Aorta (tissue), 5 donors: ENCODE data around the gene MDP1. TPM values are rescaled to one million over a fixed set of nuclear protein-coding genes. Genes with fewer than 3 reads are reported as not detected.

Source experiments
- ATAC-seq: fragments of 200-7000 bp; cut with Tn5 transposase; one replicate; pipeline ENCODE4 v1.9.1; 2022; ENCODE audit warnings: moderate library complexity; ENCODE audit not compliant: low FRiP score
- DNase-seq, 2 donors: peaks; one replicate each; pipeline ENCODE4 v3.0.0-alpha.2; 2020
- H3K27ac ChIP-seq, 2 donors: one replicate each; pipeline ENCODE4 v1.5.1; 2013; ENCODE audit warnings: low read length in 2 of 2, mild to moderate bottlenecking in 2 of 2, moderate library complexity in 2 of 2, control low read depth in 1 of 2, inconsistent platforms in 1 of 2, low read depth in 1 of 2
- H3K27me3 ChIP-seq, 2 donors: one replicate each; pipeline ENCODE4 v1.6.1; 2013; ENCODE audit warnings: control low read depth in 1 of 2, low read length in 1 of 2, mild to moderate bottlenecking in 1 of 2, moderate library complexity in 1 of 2; ENCODE audit not compliant: insufficient read depth in 2 of 2, control insufficient read depth in 1 of 2
- H3K36me3 ChIP-seq, 2 donors: one replicate each; pipeline ENCODE4 v1.6.1; 2013; ENCODE audit warnings: control low read depth in 1 of 2, low read length in 1 of 2, mild to moderate bottlenecking in 1 of 2; ENCODE audit not compliant: insufficient read depth in 2 of 2, control insufficient read depth in 1 of 2
- H3K4me1 ChIP-seq, 2 donors: one replicate each; pipeline ENCODE4 v1.6.1; 2013; ENCODE audit warnings: low read length in 2 of 2, control low read depth in 1 of 2, mild to moderate bottlenecking in 1 of 2, moderate library complexity in 1 of 2; ENCODE audit not compliant: insufficient read depth in 2 of 2, control insufficient read depth in 1 of 2
- H3K4me3 ChIP-seq, 2 donors: one replicate each; pipeline ENCODE4 v1.5.1; 2013; ENCODE audit warnings: low read length in 2 of 2, control low read depth in 1 of 2, mild to moderate bottlenecking in 1 of 2
- H3K9me3 ChIP-seq: one replicate; pipeline ENCODE4 v1.6.1; 2013; ENCODE audit warnings: mild to moderate bottlenecking, low read length; ENCODE audit not compliant: control insufficient read depth
- WGBS, 2 donors: extraction: QIAGEN DNeasy Blood & Tissue Kit; methylation state at CpG; one replicate each; pipeline ENCODE4 v1.1.7; 2013; 5-methylcytosine and 5-hydroxymethylcytosine counted together
- intact Hi-C, 2 donors: fragments of 100-400 bp; cut with DNase I; formaldehyde crosslinking; loops; one replicate each; pipeline versions ENCODE4 v1.14.2 to v1.15.0; 2022
- polyA plus RNA-seq, 2 donors: library from polyadenylated mRNA; stranded (reverse); fragments of 200-250 nt; gene quantifications; one replicate each; pipeline ENCODE4 v1.2.3, GENCODE V29; 2013
- total RNA-seq, 2 donors: library from RNA; stranded (reverse); fragmentation: NEBNext Ultra II Directional; extraction: Animal tissue kit (Norgen Biotek cat#: 25700); gene quantifications; one replicate each; pipeline ENCODE4 v1.2.1, GENCODE V29; 2021
- donor health status: healthy with polysubstance abuse.
- donor health status: Bipolar disorder and iron deficiency.
- donor health status: DM: no; HTN: no; CAD: no.
- donor health status: DM: no; HTN: no; CAD: no.
- donor health status: DM: yes; HTN: yes; CAD: no.

Gene MDP1
- total and polyA plus RNA-seq, 4 donors = 15.2 to 49.6 (median 29.1) TPM

DNA sequence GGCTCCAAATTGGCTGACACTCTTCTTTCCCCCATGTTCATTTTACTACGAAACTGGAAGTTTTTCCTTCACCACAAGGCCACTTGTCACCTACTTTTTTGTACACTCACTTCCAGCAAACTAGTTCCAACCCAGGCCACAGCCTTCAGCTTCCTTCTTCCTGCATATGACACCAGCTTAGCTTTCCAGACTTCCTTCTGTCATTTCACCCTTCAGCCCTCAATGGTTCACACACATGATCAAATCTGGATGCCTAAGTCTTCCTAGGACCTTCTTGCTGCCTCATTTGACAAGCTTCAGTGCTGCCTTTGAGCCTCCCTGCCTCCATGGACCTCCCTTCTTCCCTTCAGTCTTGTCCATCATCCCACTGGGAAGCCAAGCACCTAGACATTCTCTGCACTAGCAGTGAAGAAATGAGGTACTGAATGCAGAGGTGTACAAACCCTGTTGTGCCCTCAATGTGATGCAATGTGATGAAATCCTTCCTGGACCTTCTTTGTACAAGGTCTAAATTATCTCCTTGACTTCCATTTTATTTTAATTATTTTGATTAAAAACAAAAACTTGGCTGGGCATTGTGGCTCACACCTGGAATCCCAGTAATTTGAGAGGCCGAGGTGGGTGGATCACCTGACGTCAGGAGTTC, 48.3 kb downstream of the MDP1 start:
- Histone ChIP-seq H3K4me1 (peaks cover 0 to 2% of the 10 kb centered on the region in 2 donors), H3K4me3 (no peak overlapping the region), H3K27me3 (no peaks in the 10 kb centered on the region), H3K9me3 (no peaks in the 10 kb centered on the region), H3K36me3 (peaks cover 7 to 16% of the 10 kb centered on the region in 2 donors), H3K27ac (no peak overlapping the region)
- ATAC-seq (no peak), DNase-seq (no peak)
- WGBS, 2 donors = 83 to 88% methylated on average over 3 of the region's 3 CpGs
- intact Hi-C loops = loop anchor here in 1 of 2 donors (10.0 kb wide), 1 partner anchor 53 kb away; the partner anchor contains the start of genes DCAF11 and NRL

DNA sequence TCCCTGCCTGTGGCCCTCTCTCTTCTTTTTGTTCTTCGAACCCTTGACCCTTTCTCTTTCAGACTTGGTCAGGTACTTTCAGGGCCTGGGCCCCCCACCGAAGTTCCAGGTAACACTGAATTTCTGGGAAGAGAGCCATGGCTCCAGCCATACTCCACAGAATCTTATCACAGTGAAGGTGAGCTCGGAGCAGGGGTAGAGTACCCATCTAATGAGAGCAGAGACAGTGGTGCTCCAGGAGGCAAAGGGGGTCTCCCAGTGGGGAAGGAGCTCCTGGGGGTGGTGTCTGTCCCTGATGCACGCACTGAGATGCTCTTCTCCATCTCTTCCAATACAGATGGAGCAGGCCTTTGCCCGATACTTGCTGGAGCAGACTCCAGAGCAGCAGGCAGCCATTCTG, 50.1 kb downstream of the MDP1 start:
- Histone ChIP-seq H3K4me3 (no peak overlapping the region), H3K9me3 (no peaks in the 10 kb centered on the region), H3K27ac (no peak overlapping the region), H3K4me1 (no peaks in the 10 kb centered on the region), H3K27me3 (no peaks in the 10 kb centered on the region), H3K36me3 (peaks cover 7 to 16% of the 10 kb centered on the region in 2 donors)
- ATAC-seq (no peak), DNase-seq (no peak)
- WGBS, 2 donors = 93 to 94% methylated on average over 5 of the region's 5 CpGs
- intact Hi-C loops = loop anchor here in 1 of 2 donors (10.0 kb wide), 1 partner anchor 51 kb away; the partner anchor contains the start of genes DCAF11 and NRL

DNA sequence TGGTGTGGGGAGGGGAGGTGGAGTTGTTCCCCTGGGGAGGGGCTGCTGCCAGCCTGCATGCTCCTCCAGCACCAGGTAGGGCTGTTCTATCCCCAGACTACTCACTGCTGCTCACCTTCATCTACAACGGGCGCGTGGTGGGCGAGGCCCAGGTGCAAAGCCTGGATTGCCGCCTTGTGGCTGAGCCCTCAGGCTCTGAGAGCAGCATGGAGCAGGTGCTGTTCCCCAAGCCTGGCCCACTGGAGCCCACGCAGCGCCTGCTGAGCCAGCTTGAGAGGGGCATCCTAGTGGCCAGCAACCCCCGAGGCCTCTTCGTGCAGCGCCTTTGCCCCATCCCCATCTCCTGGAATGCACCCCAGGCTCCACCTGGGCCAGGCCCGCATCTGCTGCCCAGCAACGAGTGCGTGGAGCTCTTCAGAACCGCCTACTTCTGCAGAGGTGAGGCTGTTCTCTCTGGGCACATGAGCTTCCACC, 51.3 kb downstream of the MDP1 start:
- H3K36me3 ChIP-seq = peaks cover 7 to 16% of the 10 kb centered on the region in 2 donors
- intact Hi-C loops = loop anchor here in 1 of 2 donors (10.0 kb wide), 1 partner anchor 50 kb away; the partner anchor contains the start of genes DCAF11 and NRL
- H3K4me3 ChIP-seq = no peak overlapping the region
- no peak overlapping the region for H3K27ac ChIP-seq
- H3K9me3 ChIP-seq = no peaks in the 10 kb centered on the region
- ATAC-seq (no peak), DNase-seq (no peak)
- H3K4me1 ChIP-seq = no peaks in the 10 kb centered on the region
- no peaks in the 10 kb centered on the region for H3K27me3 ChIP-seq
- 92% methylated on average over 14 of the region's 14 CpGs for WGBS, 2 donors

Other genes starting within 250 kb of the MDP1 start
Only the 30 nearest of the 34 such genes appear.
- under 1 TPM; 0.24 to 0.42 TPM for gene CARMIL3, start 164.1 kb downstream of the MDP1 start, total RNA-seq
- gene CARMIL3, start 164.1 kb downstream of the MDP1 start, polyA plus RNA-seq = under 1 TPM in 1 of 2 donors, not detected in 1; 0.43 TPM
- gene CPNE6, start 144.5 kb downstream of the MDP1 start, total RNA-seq = under 1 TPM; 0.71 to 0.99 TPM
- under 1 TPM; 0.03 to 0.25 TPM for gene CPNE6, start 144.5 kb downstream of the MDP1 start, polyA plus RNA-seq
- 10 to 100 TPM; 19.6 to 22.5 TPM for gene PCK2, start 121.8 kb downstream of the MDP1 start, total RNA-seq
- gene PCK2, start 121.8 kb downstream of the MDP1 start, polyA plus RNA-seq = 10 to 100 TPM; 14.7 to 82.5 TPM
- gene DCAF11, start 101.3 kb downstream of the MDP1 start, total RNA-seq = 10 to 100 TPM; 35.5 to 39.6 TPM
- 10 to 100 TPM; 37.3 to 41.8 TPM for gene DCAF11, start 101.3 kb downstream of the MDP1 start, polyA plus RNA-seq
- gene NRL, start 101.1 kb downstream of the MDP1 start, total RNA-seq = 1 to 10 TPM; 1.1 to 1.4 TPM
- 1 to 10 TPM in 1 of 2 donors, under 1 TPM in 1; 0.63 to 1.3 TPM for gene NRL, start 101.1 kb downstream of the MDP1 start, polyA plus RNA-seq
- under 1 TPM; 0.71 to 0.75 TPM for gene FITM1, start 85.4 kb downstream of the MDP1 start, total RNA-seq
- gene FITM1, start 85.4 kb downstream of the MDP1 start, polyA plus RNA-seq = under 1 TPM in 1 of 2 donors, not detected in 1; 0.56 TPM
- gene PSME1, start 79.9 kb downstream of the MDP1 start, total RNA-seq = 100 to 1,000 TPM; 112 to 125 TPM
- gene PSME1, start 79.9 kb downstream of the MDP1 start, polyA plus RNA-seq = 100 to 1,000 TPM; 206 to 210 TPM
- gene EMC9, start 74.5 kb downstream of the MDP1 start, total RNA-seq = 10 to 100 TPM; 12.8 to 15.3 TPM
- 10 to 100 TPM; 18.3 to 41.9 TPM for gene EMC9, start 74.5 kb downstream of the MDP1 start, polyA plus RNA-seq
- gene PSME2, start 69.5 kb downstream of the MDP1 start, total RNA-seq = 10 to 100 TPM; 86.1 to 93.6 TPM
- 100 to 1,000 TPM; 142 to 261 TPM for gene PSME2, start 69.5 kb downstream of the MDP1 start, polyA plus RNA-seq
- gene RNF31, start 68.6 kb downstream of the MDP1 start, total RNA-seq = 10 to 100 TPM; 51.6 to 61.1 TPM
- gene RNF31, start 68.6 kb downstream of the MDP1 start, polyA plus RNA-seq = 100 to 1,000 TPM in 1 of 2 donors, 1 to 10 TPM in 1; 9.1 to 167 TPM
- gene IRF9, start 54.8 kb downstream of the MDP1 start, total RNA-seq = 100 to 1,000 TPM; 113 to 117 TPM
- 100 to 1,000 TPM in 1 of 2 donors, 10 to 100 TPM in 1; 56.0 to 111 TPM for gene IRF9, start 54.8 kb downstream of the MDP1 start, polyA plus RNA-seq
- gene REC8, start 44.0 kb downstream of the MDP1 start, total RNA-seq = 10 to 100 TPM; 13.2 to 18.1 TPM
- gene REC8, start 44.0 kb downstream of the MDP1 start, polyA plus RNA-seq = 1 to 10 TPM; 2.4 to 8.2 TPM
- 10 to 100 TPM; 23.4 to 29.3 TPM for gene IPO4, start 27.2 kb downstream of the MDP1 start, total RNA-seq
- gene IPO4, start 27.2 kb downstream of the MDP1 start, polyA plus RNA-seq = 10 to 100 TPM in 1 of 2 donors, 1 to 10 TPM in 1; 3.4 to 11.6 TPM
- 10 to 100 TPM; 35.3 to 37.3 TPM for gene TM9SF1, start 20.6 kb downstream of the MDP1 start, total RNA-seq
- 10 to 100 TPM; 15.8 to 35.0 TPM for gene TM9SF1, start 20.6 kb downstream of the MDP1 start, polyA plus RNA-seq
- gene TSSK4, start 10.4 kb downstream of the MDP1 start, total RNA-seq = under 1 TPM in 1 of 2 donors, not detected in 1; 0.39 TPM
- gene TSSK4, start 10.4 kb downstream of the MDP1 start, polyA plus RNA-seq = not detected
- 10 to 100 TPM; 38.3 to 45.8 TPM for gene CHMP4A, start 2.6 kb downstream of the MDP1 start, total RNA-seq
- 100 to 1,000 TPM; 130 to 179 TPM for gene CHMP4A, start 2.6 kb downstream of the MDP1 start, polyA plus RNA-seq
- gene NEDD8, start 16.3 kb upstream of the MDP1 start, total RNA-seq = 100 to 1,000 TPM; 122 to 123 TPM
- gene NEDD8, start 16.3 kb upstream of the MDP1 start, polyA plus RNA-seq = 100 to 1,000 TPM; 222 to 345 TPM
- 10 to 100 TPM; 44.6 to 59.1 TPM for gene GMPR2, start 16.9 kb upstream of the MDP1 start, total RNA-seq
- gene GMPR2, start 16.9 kb upstream of the MDP1 start, polyA plus RNA-seq = 10 to 100 TPM; 55.2 to 66.6 TPM
- 10 to 100 TPM; 78.3 to 79.2 TPM for gene TINF2, start 26.6 kb upstream of the MDP1 start, total RNA-seq
- 10 to 100 TPM; 40.9 to 48.0 TPM for gene TINF2, start 26.6 kb upstream of the MDP1 start, polyA plus RNA-seq
- gene TGM1, start 47.1 kb upstream of the MDP1 start, total RNA-seq = 1 to 10 TPM in 1 of 2 donors, under 1 TPM in 1; 0.52 to 5.7 TPM
- 1 to 10 TPM in 1 of 2 donors, under 1 TPM in 1; 0.88 to 1.3 TPM for gene TGM1, start 47.1 kb upstream of the MDP1 start, polyA plus RNA-seq
- 10 to 100 TPM; 17.1 to 26.1 TPM for gene RABGGTA, start 55.5 kb upstream of the MDP1 start, total RNA-seq
- 10 to 100 TPM; 19.0 to 40.0 TPM for gene RABGGTA, start 55.5 kb upstream of the MDP1 start, polyA plus RNA-seq
- gene DHRS1, start 83.7 kb upstream of the MDP1 start, total RNA-seq = 10 to 100 TPM; 21.2 to 27.3 TPM
- 10 to 100 TPM; 29.6 to 33.2 TPM for gene DHRS1, start 83.7 kb upstream of the MDP1 start, polyA plus RNA-seq
- gene NOP9, start 83.8 kb upstream of the MDP1 start, total RNA-seq = 10 to 100 TPM; 17.8 to 19.9 TPM
- 10 to 100 TPM in 1 of 2 donors, 1 to 10 TPM in 1; 7.9 to 10.8 TPM for gene NOP9, start 83.8 kb upstream of the MDP1 start, polyA plus RNA-seq
- 10 to 100 TPM; 12.2 to 13.9 TPM for gene CIDEB, start 91.9 kb upstream of the MDP1 start, total RNA-seq
- gene CIDEB, start 91.9 kb upstream of the MDP1 start, polyA plus RNA-seq = 10 to 100 TPM in 1 of 2 donors, 1 to 10 TPM in 1; 3.3 to 17.2 TPM
- 1 to 10 TPM; 3.7 to 5.5 TPM for gene LTB4R2, start 94.1 kb upstream of the MDP1 start, total RNA-seq
- under 1 TPM; 0.38 to 0.95 TPM for gene LTB4R2, start 94.1 kb upstream of the MDP1 start, polyA plus RNA-seq
- 1 to 10 TPM; 7.0 to 8.2 TPM for gene LTB4R, start 95.4 kb upstream of the MDP1 start, total RNA-seq
- gene LTB4R, start 95.4 kb upstream of the MDP1 start, polyA plus RNA-seq = 1 to 10 TPM; 2.9 to 5.2 TPM
- gene ADCY4, start 119.0 kb upstream of the MDP1 start, total RNA-seq = 100 to 1,000 TPM in 1 of 2 donors, 10 to 100 TPM in 1; 45.7 to 111 TPM
- gene ADCY4, start 119.0 kb upstream of the MDP1 start, polyA plus RNA-seq = 1 to 10 TPM in 1 of 2 donors, under 1 TPM in 1; 0.25 to 6.1 TPM
- gene RIPK3, start 123.9 kb upstream of the MDP1 start, total RNA-seq = 10 to 100 TPM in 1 of 2 donors, 1 to 10 TPM in 1; 8.0 to 15.8 TPM
- gene RIPK3, start 123.9 kb upstream of the MDP1 start, polyA plus RNA-seq = 1 to 10 TPM; 4.0 to 6.1 TPM
- gene NFATC4, start 152.1 kb upstream of the MDP1 start, total RNA-seq = 100 to 1,000 TPM in 1 of 2 donors, 10 to 100 TPM in 1; 85.5 to 121 TPM
- 100 to 1,000 TPM in 1 of 2 donors, 10 to 100 TPM in 1; 23.0 to 572 TPM for gene NFATC4, start 152.1 kb upstream of the MDP1 start, polyA plus RNA-seq
- gene NYNRIN, start 182.9 kb upstream of the MDP1 start, total RNA-seq = 10 to 100 TPM; 11.2 to 31.6 TPM
- gene NYNRIN, start 182.9 kb upstream of the MDP1 start, polyA plus RNA-seq = 1 to 10 TPM; 1.8 to 5.2 TPM